ENCODE results near the gene SLA2. TPM values are rescaled to one million over a fixed set of nuclear protein-coding genes. Genes with fewer than 3 reads are reported as not detected.

The SLA2 gene
- polyA plus RNA-seq, 1 experiment = not detected

GRCh38 chr20:36573798-36574365 is 72.1 kb downstream of the SLA2 start:
- no peaks in the 10 kb centered on the region for H3K27me3 ChIP-seq (ENCODE audit: control insufficient read depth, insufficient read depth, low read length)
- no peak for TF ChIP-seq CTCF (IDR thresholded peaks at IDR 0.05; ENCODE audit: insufficient read depth, low read depth, low read length)
- ChIA-PET POLR2A (no interaction called here), CTCF (interaction anchor here (1.1 to 2.1 kb wide), 5 partner anchors 17 to 346 kb away, joined by 3 to 7 read pairs (median 4); no protein-coding TSS in a partner anchor)
- H3K4me3 ChIP-seq (ENCODE audit: low read depth, low read length) = peak overlapping the region; percentile 85
- peaks cover 4% of the 10 kb centered on the region for H3K36me3 ChIP-seq (ENCODE audit: control insufficient read depth, insufficient read depth, low read length)
- DNase-seq (ENCODE audit: low read depth) = no peak

- CTCF ChIA-PET = interaction anchor here (1.1 to 2.1 kb wide), 6 partner anchors 16 to 347 kb away, joined by 3 to 7 read pairs (median 4); no protein-coding TSS in a partner anchor
- Histone ChIP-seq H3K36me3 (ENCODE audit: control insufficient read depth, insufficient read depth, low read length) (no peaks in the 10 kb centered on the region), H3K27me3 (ENCODE audit: control insufficient read depth, insufficient read depth, low read length) (no peaks in the 10 kb centered on the region), H3K4me3 (ENCODE audit: low read depth, low read length) (peak within 1 kb of the TSS; percentile 85)
- POLR2A ChIA-PET = no interaction called here
- no peak for TF ChIP-seq CTCF (IDR thresholded peaks at IDR 0.05; ENCODE audit: insufficient read depth, low read depth, low read length)
- peak; percentile 37 for DNase-seq (ENCODE audit: low read depth)
These were observed 72.7 kb downstream of the SLA2 start, which contains the start of gene TGIF2 for GRCh38 chr20:36573103-36573797. Gene TGIF2 (plus strand): TSS chr20:36573597. CDS start chr20:36578775, 5,178 bp downstream.

- TF ChIP-seq CTCF (IDR thresholded peaks at IDR 0.05; ENCODE audit: insufficient read depth, low read depth, low read length) = no peak
- Histone ChIP-seq H3K27me3 (ENCODE audit: control insufficient read depth, insufficient read depth, low read length) (no peaks in the 10 kb centered on the region), H3K4me3 (ENCODE audit: low read depth, low read length) (peak overlapping the region; percentile 23), H3K36me3 (ENCODE audit: control insufficient read depth, insufficient read depth, low read length) (no peaks in the 10 kb centered on the region)
- no peak for DNase-seq (ENCODE audit: low read depth)
- CTCF ChIA-PET = interaction anchor here (1.1 to 1.2 kb wide), 2 partner anchors 26 to 32 kb away, joined by 3 read pairs; no protein-coding TSS in a partner anchor
- POLR2A ChIA-PET = no interaction called here
These were observed 73.3 kb downstream of the SLA2 start for GRCh38 chr20:36572701-36573102.

- POLR2A ChIA-PET = no interaction called here
- no peak for TF ChIP-seq CTCF (IDR thresholded peaks at IDR 0.05; ENCODE audit: insufficient read depth, low read depth, low read length)
- Histone ChIP-seq H3K4me3 (ENCODE audit: low read depth, low read length) (no peak overlapping the region), H3K27me3 (ENCODE audit: control insufficient read depth, insufficient read depth, low read length) (no peaks in the 10 kb centered on the region), H3K36me3 (ENCODE audit: control insufficient read depth, insufficient read depth, low read length) (no peaks in the 10 kb centered on the region)
- no peak for DNase-seq (ENCODE audit: low read depth)
- CTCF ChIA-PET = interaction anchor here (0.6 to 1.6 kb wide), 5 partner anchors 11 to 33 kb away, joined by 3 to 4 read pairs (median 3); no protein-coding TSS in a partner anchor
These were observed 74.2 kb downstream of the SLA2 start for GRCh38 chr20:36571564-36572504.
